GM12878 (cell line): ENCODE results near the gene LIMK1. TPM values are rescaled to one million over a fixed set of nuclear protein-coding genes. Genes with fewer than 3 reads are reported as not detected.

ENCODE experiments used
- ATAC-seq: fragments of 200-7000 bp; cut with Tn5 transposase; 3 replicates; pipeline ENCODE4 v1.9.1; 2020; ENCODE audit warnings: mild to moderate bottlenecking, moderate library complexity
- BruUV-seq: library from RNA; stranded (reverse); fragments of 400-500 nt; replicated peaks from 2 replicates; lab custom pipeline; 2021; lab: Mats Ljungman, UMichigan
- CTCF ChIA-PET: fragments of 300-600 bp; sonication (Branson Sonifier 250); formaldehyde crosslinking; extraction: SDS; loops from one replicate; lab custom pipeline; 2021; ENCODE audit warnings: inconsistent platforms; lab: Yijun Ruan, JAX
- POLR2A ChIA-PET: fragments of 350-600 bp; formaldehyde crosslinking; extraction: SDS; loops from one replicate; lab custom pipeline; 2021; ENCODE audit warnings: inconsistent platforms; lab: Charles Lee
- RAD21 ChIA-PET: fragments of 300-600 bp; sonication (Branson Sonifier 250); formaldehyde crosslinking; loops from one replicate; lab custom pipeline; 2023; ENCODE audit warnings: antibody characterized with exemption; ENCODE audit not compliant: unreplicated experiment; lab: Charles Lee
- SMC1A ChIA-PET: fragments of 300-600 bp; sonication (Branson Sonifier 250); formaldehyde crosslinking; loops from one replicate; lab custom pipeline; 2023; ENCODE audit not compliant: unreplicated experiment, uncharacterized antibody; lab: Charles Lee
- DNase-seq: peaks from one replicate; pipeline ENCODE4 v3.0.0-alpha.2; 2011; ENCODE audit warnings: low read depth, low spot score
- FAIRE-seq: peaks from 3 replicates; lab custom pipeline; 2011; peaks lifted over from hg19 to GRCh38; lab: Jason Lieb, UNC
- H2AFZ ChIP-seq: 2 replicates; pipeline ENCODE4 v1.6.0; 2011; ENCODE audit warnings: low read depth, low read length, control low read depth; ENCODE audit not compliant: control insufficient read depth
- H3K27ac ChIP-seq: 2 replicates; pipeline ENCODE4 v1.5.1; 2011; ENCODE audit warnings: control low read depth; ENCODE audit not compliant: control insufficient read depth, insufficient read depth
- H3K27me3 ChIP-seq, 2 experiments: replicated peaks in 1 of 2; 2 replicates each; pipeline versions ENCODE4 v1.6.0 to v1.6.1; 2011; ENCODE audit warnings: low read length in 1 of 2; ENCODE audit not compliant: control insufficient read depth in 2 of 2, insufficient read depth in 2 of 2
- H3K36me3 ChIP-seq, 2 experiments: 2 replicates each; pipeline ENCODE4 v1.5.1; 2011; ENCODE audit warnings: low read length in 1 of 2; ENCODE audit not compliant: control insufficient read depth in 2 of 2, insufficient read depth in 2 of 2
- H3K4me1 ChIP-seq: 2 replicates; pipeline ENCODE4 v1.6.1; 2011; ENCODE audit warnings: mild to moderate bottlenecking, low read length, moderate library complexity, mixed read lengths; ENCODE audit not compliant: control insufficient read depth, insufficient read depth
- H3K4me2 ChIP-seq: 2 replicates; pipeline ENCODE4 v1.6.0; 2011; ENCODE audit warnings: control low read depth; ENCODE audit not compliant: control insufficient read depth, insufficient read depth
- H3K4me3 ChIP-seq: fragments of 200-600 bp; sonication (generic); 2 replicates; pipeline ENCODE4 v1.5.1; 2016
- H3K79me2 ChIP-seq: 2 replicates; pipeline ENCODE4 v1.6.0; 2011; ENCODE audit warnings: low read length; ENCODE audit not compliant: control insufficient read depth, insufficient read depth
- H3K9ac ChIP-seq: 2 replicates; pipeline ENCODE4 v1.8.0; 2011; ENCODE audit warnings: low read length, control low read depth, mixed read lengths; ENCODE audit not compliant: control insufficient read depth, insufficient read depth
- H3K9me3 ChIP-seq: replicated peaks from 3 replicates; pipeline ENCODE4 v1.5.1; 2011; ENCODE audit warnings: mild to moderate bottlenecking, low read length; ENCODE audit not compliant: control insufficient read depth, insufficient read depth
- H4K20me1 ChIP-seq: 2 replicates; pipeline ENCODE4 v1.6.0; 2011; ENCODE audit not compliant: control insufficient read depth, insufficient read depth
- CHD1 ChIP-seq: IDR thresholded peaks from 2 replicates; pipeline ENCODE4 v1.6.1; 2012; ENCODE audit warnings: low read depth, low read length, improper control_type of control experiment
- JUND ChIP-seq: IDR thresholded peaks from 2 replicates; pipeline ENCODE4 v1.6.1; 2012; ENCODE audit warnings: low read depth, mild to moderate bottlenecking, low read length, improper control_type of control experiment, moderate library complexity
- POLR2AphosphoS5 ChIP-seq: IDR thresholded peaks from 2 replicates; pipeline ENCODE4 v1.6.1; 2011; ENCODE audit warnings: mild to moderate bottlenecking, low read length, inconsistent platforms
- ZSCAN29 ChIP-seq: fragments of 450-650 bp; IDR thresholded peaks from 2 replicates; pipeline ENCODE4 v1.6.1; 2017; ENCODE audit warnings: mild to moderate bottlenecking, moderate library complexity
- WGBS: methylation state at CpG from one replicate; pipeline ENCODE4 v1.1.6; 2016; ENCODE audit warnings: low lambda C conversion rate; ENCODE audit not compliant: insufficient replicate concordance, insufficient coverage; ENCODE audit errors: missing lambda C conversion rate; 5-methylcytosine and 5-hydroxymethylcytosine counted together
- in situ Hi-C: fragments of 300-500 bp; cut with MboI; formaldehyde crosslinking; loops from 9 replicates; pipeline ENCODE4 v1.14.3; 2018; ENCODE audit warnings: mixed read lengths
- intact Hi-C: fragments of 100-400 bp; cut with micrococcal nuclease; formaldehyde crosslinking; loops from one replicate; pipeline ENCODE4 v1.14.2; 2022; ENCODE audit not compliant: unreplicated experiment
- polyA plus RNA-seq, 11 experiments: library from polyadenylated mRNA; depleted of rRNA in 4 of 11; unstranded in 6 of 11; stranded (reverse) in 5 of 11; fragments of >200 nt; fragmentation: Nextera tagmentation in 4 of 11; fragmentation: Illumina TruSeq in 1 of 11; extraction: Ambion mirVana in 4 of 11; extraction: Trizol in 1 of 11; gene quantifications; 1 replicate in 1 of 11; 2 replicates in 10 of 11; pipeline versions ENCODE4 v1.2.1 to v1.2.3, GENCODE V29; 2011 to 2016; ENCODE audit warnings: inconsistent platforms in 2 of 11, missing spikeins in 2 of 11, low read depth in 1 of 11
- total RNA-seq, 4 experiments: library from RNA; depleted of rRNA in 3 of 4; stranded (reverse); fragments of >200 nt in 3 of 4; fragmentation: Illumina TruSeq in 1 of 4; extraction: Trizol in 1 of 4; gene quantifications; 2 replicates each; pipeline versions ENCODE4 v1.2.1 to v1.2.3, GENCODE V29; 2013 to 2021
- TF ChIP-seq, protein P1 (sequence below): fragments of 150-350 bp; IDR thresholded peaks from 2 replicates; pipeline ENCODE4 v1.6.1; 2016; ENCODE audit warnings: low read depth, low read length
- TF ChIP-seq, protein P2 (sequence below): fragments of 450-650 bp; IDR thresholded peaks from 2 replicates; pipeline ENCODE4 v1.6.1; 2017; ENCODE audit warnings: antibody characterized with exemption, mild to moderate bottlenecking, moderate library complexity
- TF ChIP-seq, protein P3 (sequence below): fragments of 450-650 bp; IDR thresholded peaks from 2 replicates; pipeline ENCODE4 v1.6.1; 2018; ENCODE audit warnings: mild to moderate bottlenecking, low read depth, moderate library complexity; ENCODE audit not compliant: partially characterized antibody
- TF ChIP-seq, protein P4 (sequence below): IDR thresholded peaks from 2 replicates; pipeline ENCODE4 v1.6.1; 2012; ENCODE audit warnings: improper control_type of control experiment, low read depth, low read length; ENCODE audit not compliant: insufficient replicate concordance

Gene LIMK1
- total and polyA plus RNA-seq, 10 of the 15 experiments (the other 5 are each of a cell fraction or from before 2014, with no cell fraction given), result 0.71 to 59.4 (median 28.8) TPM

DNA sequence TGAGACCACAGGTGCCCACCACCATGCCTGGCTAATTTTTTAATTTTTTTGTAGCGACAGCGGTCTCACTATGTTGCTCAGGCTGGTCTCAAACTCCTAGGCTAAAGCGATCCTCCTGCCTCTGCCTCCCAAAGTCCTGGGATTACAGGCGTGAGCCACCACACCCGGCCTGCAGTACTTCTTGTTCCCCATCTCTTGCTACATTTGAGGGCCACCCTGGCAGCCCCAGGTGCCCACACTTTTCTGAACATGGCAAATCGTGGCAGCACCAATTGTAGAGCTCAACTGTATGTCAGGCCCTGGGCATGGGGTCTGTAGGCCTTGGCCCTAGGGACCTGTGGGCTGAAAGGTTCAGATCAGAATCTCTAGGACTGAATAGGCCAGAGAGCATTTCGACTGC is 25.1 kb upstream of the LIMK1 start:
- ChIA-PET SMC1A (no interaction called here), CTCF (interaction anchor here (0.6 kb wide), 2 partner anchors 44 to 1849 kb away, joined by 3 to 4 read pairs; no protein-coding TSS in a partner anchor), POLR2A (no interaction called here), RAD21 (no interaction called here)
- no peaks in the 10 kb centered on the region for H3K79me2 ChIP-seq
- FAIRE-seq, result no peak
- no peak for ATAC-seq
- H3K36me3 ChIP-seq, result no peaks in the 10 kb centered on the region
- H3K4me1 ChIP-seq, result no peaks in the 10 kb centered on the region
- H3K27ac ChIP-seq, result no peak overlapping the region
- no peak overlapping the region for H3K4me3 ChIP-seq
- no peak overlapping the region for H2AFZ ChIP-seq
- 26% methylated on average over 7 of the region's 7 CpGs for WGBS
- intact Hi-C loops (no loop called here), in situ Hi-C loops (no loop called here)
- no peak overlapping the region for H3K4me2 ChIP-seq
- no peaks in the 10 kb centered on the region for H4K20me1 ChIP-seq
- no peak for DNase-seq
- H3K9ac ChIP-seq, result no peak overlapping the region
- no TSS peak for BruUV-seq
- H3K27me3 ChIP-seq, result peaks cover 0 to 1% of the 10 kb centered on the region in 2 experiments; a peak in 1 of 4 replicates
- H3K9me3 ChIP-seq, result no peaks in the 10 kb centered on the region
- TF ChIP-seq, protein P1, sequence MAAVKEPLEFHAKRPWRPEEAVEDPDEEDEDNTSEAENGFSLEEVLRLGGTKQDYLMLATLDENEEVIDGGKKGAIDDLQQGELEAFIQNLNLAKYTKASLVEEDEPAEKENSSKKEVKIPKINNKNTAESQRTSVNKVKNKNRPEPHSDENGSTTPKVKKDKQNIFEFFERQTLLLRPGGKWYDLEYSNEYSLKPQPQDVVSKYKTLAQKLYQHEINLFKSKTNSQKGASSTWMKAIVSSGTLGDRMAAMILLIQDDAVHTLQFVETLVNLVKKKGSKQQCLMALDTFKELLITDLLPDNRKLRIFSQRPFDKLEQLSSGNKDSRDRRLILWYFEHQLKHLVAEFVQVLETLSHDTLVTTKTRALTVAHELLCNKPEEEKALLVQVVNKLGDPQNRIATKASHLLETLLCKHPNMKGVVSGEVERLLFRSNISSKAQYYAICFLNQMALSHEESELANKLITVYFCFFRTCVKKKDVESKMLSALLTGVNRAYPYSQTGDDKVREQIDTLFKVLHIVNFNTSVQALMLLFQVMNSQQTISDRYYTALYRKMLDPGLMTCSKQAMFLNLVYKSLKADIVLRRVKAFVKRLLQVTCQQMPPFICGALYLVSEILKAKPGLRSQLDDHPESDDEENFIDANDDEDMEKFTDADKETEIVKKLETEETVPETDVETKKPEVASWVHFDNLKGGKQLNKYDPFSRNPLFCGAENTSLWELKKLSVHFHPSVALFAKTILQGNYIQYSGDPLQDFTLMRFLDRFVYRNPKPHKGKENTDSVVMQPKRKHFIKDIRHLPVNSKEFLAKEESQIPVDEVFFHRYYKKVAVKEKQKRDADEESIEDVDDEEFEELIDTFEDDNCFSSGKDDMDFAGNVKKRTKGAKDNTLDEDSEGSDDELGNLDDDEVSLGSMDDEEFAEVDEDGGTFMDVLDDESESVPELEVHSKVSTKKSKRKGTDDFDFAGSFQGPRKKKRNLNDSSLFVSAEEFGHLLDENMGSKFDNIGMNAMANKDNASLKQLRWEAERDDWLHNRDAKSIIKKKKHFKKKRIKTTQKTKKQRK, result no peak
- TF ChIP-seq, protein P2, sequence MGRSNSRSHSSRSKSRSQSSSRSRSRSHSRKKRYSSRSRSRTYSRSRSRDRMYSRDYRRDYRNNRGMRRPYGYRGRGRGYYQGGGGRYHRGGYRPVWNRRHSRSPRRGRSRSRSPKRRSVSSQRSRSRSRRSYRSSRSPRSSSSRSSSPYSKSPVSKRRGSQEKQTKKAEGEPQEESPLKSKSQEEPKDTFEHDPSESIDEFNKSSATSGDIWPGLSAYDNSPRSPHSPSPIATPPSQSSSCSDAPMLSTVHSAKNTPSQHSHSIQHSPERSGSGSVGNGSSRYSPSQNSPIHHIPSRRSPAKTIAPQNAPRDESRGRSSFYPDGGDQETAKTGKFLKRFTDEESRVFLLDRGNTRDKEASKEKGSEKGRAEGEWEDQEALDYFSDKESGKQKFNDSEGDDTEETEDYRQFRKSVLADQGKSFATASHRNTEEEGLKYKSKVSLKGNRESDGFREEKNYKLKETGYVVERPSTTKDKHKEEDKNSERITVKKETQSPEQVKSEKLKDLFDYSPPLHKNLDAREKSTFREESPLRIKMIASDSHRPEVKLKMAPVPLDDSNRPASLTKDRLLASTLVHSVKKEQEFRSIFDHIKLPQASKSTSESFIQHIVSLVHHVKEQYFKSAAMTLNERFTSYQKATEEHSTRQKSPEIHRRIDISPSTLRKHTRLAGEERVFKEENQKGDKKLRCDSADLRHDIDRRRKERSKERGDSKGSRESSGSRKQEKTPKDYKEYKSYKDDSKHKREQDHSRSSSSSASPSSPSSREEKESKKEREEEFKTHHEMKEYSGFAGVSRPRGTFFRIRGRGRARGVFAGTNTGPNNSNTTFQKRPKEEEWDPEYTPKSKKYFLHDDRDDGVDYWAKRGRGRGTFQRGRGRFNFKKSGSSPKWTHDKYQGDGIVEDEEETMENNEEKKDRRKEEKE, result no peak
- TF ChIP-seq CHD1 (no peak), JUND (no peak), POLR2AphosphoS5 (no peak), ZSCAN29 (no peak)
- TF ChIP-seq, protein P3, sequence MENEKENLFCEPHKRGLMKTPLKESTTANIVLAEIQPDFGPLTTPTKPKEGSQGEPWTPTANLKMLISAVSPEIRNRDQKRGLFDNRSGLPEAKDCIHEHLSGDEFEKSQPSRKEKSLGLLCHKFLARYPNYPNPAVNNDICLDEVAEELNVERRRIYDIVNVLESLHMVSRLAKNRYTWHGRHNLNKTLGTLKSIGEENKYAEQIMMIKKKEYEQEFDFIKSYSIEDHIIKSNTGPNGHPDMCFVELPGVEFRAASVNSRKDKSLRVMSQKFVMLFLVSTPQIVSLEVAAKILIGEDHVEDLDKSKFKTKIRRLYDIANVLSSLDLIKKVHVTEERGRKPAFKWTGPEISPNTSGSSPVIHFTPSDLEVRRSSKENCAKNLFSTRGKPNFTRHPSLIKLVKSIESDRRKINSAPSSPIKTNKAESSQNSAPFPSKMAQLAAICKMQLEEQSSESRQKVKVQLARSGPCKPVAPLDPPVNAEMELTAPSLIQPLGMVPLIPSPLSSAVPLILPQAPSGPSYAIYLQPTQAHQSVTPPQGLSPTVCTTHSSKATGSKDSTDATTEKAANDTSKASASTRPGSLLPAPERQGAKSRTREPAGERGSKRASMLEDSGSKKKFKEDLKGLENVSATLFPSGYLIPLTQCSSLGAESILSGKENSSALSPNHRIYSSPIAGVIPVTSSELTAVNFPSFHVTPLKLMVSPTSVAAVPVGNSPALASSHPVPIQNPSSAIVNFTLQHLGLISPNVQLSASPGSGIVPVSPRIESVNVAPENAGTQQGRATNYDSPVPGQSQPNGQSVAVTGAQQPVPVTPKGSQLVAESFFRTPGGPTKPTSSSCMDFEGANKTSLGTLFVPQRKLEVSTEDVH, result no peak
- TF ChIP-seq, protein P4, sequence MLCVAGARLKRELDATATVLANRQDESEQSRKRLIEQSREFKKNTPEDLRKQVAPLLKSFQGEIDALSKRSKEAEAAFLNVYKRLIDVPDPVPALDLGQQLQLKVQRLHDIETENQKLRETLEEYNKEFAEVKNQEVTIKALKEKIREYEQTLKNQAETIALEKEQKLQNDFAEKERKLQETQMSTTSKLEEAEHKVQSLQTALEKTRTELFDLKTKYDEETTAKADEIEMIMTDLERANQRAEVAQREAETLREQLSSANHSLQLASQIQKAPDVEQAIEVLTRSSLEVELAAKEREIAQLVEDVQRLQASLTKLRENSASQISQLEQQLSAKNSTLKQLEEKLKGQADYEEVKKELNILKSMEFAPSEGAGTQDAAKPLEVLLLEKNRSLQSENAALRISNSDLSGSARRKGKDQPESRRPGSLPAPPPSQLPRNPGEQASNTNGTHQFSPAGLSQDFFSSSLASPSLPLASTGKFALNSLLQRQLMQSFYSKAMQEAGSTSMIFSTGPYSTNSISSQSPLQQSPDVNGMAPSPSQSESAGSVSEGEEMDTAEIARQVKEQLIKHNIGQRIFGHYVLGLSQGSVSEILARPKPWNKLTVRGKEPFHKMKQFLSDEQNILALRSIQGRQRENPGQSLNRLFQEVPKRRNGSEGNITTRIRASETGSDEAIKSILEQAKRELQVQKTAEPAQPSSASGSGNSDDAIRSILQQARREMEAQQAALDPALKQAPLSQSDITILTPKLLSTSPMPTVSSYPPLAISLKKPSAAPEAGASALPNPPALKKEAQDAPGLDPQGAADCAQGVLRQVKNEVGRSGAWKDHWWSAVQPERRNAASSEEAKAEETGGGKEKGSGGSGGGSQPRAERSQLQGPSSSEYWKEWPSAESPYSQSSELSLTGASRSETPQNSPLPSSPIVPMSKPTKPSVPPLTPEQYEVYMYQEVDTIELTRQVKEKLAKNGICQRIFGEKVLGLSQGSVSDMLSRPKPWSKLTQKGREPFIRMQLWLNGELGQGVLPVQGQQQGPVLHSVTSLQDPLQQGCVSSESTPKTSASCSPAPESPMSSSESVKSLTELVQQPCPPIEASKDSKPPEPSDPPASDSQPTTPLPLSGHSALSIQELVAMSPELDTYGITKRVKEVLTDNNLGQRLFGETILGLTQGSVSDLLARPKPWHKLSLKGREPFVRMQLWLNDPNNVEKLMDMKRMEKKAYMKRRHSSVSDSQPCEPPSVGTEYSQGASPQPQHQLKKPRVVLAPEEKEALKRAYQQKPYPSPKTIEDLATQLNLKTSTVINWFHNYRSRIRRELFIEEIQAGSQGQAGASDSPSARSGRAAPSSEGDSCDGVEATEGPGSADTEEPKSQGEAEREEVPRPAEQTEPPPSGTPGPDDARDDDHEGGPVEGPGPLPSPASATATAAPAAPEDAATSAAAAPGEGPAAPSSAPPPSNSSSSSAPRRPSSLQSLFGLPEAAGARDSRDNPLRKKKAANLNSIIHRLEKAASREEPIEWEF, result no peak
